HG03460 (cell line): ENCODE data around the gene OSCP1.

Experiments
- ATAC-seq: cut with Tn5 transposase; IDR thresholded peaks from one replicate; pipeline ENCODE4 v1.9.1; 2021; ENCODE audit not compliant: unreplicated experiment

The OSCP1 gene

DNA sequence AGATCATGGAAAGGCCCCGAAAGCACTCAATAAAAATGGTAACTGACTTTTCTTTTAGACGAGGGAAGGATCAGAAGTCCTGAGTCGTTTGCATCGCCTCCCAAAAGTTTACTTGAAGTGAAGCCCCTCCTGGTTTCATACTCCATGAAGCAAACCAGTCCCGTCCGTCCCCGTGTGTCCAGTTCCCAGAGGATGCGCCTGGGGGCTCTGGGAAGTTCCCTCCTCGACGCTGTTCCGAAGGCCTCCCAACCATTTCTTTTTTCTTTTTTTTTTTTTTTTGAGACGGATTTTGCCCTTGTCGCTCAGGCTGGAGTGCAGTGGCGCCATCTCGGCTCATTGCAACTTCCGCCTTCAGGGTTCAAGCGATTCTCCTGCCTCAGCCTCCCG, 661 bp upstream of the OSCP1 start:
- no peak for ATAC-seq

DNA sequence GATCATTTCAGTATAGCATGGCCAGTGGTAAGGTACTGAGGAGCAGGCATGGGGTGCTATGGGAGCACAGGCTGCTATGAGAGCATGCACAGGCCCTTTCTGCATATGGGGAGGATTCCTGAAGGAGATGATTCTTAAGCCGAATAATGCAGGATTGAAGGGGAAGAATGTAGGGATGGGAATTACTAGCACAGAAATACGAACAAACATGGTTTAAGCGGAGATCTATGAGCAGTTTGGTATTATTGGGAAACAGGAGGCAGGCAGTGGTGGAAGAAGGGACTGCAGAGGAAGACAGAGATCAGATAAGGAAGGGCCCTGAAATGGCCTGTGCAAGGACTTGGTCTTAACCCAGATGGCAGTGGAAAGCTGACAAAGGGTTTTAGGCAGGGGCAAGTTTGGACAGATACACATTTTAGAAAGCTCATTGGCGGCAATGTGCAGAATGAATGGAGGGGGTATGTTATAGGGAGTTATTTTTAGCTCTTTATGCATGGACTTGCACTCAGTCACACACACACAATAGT, 1.7 kb downstream of the OSCP1 start:
- ATAC-seq: no peak

DNA sequence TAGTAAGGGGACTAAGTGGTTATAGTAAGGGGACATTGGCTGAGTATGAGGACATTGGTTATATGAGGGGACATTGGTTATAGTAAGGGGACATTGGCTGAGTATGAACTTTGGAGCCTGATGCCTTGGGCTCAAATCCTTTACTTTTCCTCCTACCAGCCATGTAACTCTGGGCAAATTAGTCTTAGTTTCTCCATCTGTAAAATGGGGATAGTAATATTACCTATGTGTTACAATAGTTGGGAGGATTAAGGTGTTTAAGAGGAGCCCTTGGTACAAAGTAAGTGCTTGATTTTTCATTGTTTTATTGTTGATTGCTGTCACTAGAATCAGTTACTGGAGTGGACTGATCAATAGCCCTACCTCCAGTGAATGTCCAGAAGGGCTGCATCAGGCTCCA, 2.8 kb downstream of the OSCP1 start:
- no peak for ATAC-seq

DNA sequence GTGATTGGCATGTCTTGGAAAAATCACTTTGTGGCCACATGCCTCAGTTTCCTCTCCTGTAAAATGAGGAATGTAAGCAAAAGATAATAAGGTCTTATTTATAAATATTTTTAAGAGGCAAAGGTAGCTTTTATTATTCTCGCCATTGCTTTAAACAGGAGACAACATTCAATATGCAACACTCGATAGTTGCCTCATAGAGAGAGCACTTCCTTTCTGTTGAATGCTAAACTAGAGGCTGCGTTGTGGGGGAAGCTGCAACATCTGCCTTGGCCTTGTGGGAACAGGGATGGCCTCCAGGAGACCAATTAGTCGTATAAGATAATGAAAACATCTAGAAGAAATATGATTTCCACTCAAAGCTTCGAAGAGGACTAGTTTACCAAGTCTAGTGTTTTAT, 3.5 kb downstream of the OSCP1 start:
- no peak for ATAC-seq

DNA sequence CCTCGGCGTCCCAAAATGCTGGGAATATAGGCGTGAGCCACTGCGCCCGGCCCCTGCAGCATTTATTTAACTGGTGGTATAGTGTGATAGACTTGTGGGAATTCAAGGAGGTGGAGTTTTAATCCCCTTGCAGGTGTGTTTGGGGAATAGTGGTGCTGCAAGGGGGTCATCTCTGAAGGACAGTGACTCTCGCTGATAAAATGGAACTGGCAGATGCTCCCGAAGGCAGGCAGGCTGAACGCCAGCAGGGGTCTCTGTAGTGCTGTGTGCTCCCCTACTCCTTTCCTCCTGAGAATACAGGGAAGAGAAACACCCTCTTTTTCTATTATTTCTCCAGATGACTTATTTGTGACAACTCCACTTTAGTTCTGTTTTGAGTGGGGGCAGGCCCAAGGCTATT, 4.0 kb downstream of the OSCP1 start:
- no peak for ATAC-seq

DNA sequence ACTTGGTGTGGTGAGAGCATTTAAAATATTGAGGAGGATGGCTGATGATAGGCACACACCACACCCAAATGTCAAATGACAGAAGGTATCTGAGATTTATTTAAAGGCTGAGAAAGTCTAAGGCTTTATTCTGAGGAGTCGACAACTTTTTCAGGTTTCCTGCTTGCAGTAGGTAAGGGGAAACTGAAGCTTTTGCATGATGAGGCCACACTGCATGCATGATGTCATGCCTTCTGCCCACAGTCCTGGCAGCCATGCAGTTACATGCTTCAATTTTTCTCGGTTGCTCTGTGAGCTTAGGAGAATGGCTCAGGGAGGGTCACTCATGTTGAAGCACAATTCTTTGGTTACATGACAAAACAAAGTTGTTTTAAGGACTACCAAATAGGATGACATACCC, 7.0 kb downstream of the OSCP1 start:
- no peak for ATAC-seq

DNA sequence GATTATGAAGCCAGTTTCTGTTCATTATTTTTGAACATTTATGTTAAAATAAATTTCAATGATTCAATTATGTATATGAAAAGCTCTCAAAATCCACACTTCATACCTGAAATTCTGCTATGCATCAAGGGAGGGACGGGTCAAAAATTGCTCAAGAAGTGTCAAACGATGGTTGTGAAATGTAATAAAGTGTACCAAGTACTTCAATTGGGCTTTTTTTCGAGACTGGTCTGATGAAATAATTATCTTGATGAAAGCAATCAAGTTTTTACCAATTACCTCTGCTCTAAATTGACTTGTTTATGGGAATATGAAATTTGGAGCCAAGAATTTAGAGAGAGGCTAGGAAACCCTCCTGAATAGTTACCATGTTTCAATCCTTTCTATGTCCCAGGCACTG, 7.9 kb downstream of the OSCP1 start:
- ATAC-seq: no peak

DNA sequence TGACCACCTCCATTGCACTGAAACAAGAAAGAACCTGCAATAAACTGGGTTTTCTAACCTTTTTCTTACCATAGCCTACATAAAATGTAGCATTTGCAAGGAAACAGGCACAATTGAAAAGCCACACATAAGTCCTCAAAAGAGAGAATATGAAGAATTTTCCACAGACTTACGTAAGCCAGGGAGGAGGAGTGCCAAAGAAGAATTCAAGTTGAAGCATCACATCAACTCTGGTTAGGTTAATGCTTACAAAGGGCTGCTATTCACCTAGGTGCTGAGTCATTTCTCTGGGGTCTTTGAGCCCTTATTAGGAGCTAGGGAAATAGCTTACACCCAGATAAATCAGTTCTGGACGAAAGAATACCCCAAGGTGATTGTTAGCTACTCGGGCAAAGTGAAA, 9.6 kb downstream of the OSCP1 start:
- no peak for ATAC-seq

DNA sequence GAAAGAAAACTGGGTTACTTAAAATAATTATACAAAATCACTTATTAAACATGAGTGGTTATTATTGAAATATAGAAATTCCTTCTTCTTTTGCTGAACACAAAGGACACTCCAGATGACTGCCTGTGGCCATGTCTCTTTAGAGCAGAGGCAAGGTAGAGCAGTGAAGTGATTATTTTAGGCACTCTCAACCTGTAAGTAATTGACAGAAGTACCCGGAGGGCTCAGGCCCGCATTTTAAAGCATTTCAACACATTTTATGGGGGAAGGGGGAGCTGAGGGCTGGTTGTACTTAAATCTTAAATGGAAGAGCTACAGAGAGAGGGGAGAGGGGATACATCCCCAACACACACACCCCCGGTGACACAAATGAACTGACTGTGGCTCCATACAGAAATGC, 10.2 kb downstream of the OSCP1 start:
- no peak for ATAC-seq

DNA sequence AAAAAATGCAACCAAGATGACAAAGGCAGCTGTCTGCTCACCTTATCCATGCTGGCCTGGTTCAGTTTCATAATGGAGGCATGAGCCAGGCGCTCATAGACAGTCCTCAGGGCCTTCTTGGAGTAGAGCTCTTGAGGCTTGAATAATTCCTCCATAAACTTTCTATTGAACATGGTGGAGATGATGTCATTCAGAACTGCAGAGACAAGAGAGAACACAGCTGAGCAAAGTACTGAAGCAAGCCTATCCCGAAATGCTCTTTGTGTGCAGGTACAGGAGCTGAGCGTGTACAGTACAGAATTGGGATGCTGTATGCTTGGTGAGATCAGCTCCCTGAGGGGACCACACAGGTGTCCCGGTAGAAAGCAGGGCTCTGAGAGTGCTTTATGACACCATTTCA, 11.5 kb downstream of the OSCP1 start:
- ATAC-seq: no peak

DNA sequence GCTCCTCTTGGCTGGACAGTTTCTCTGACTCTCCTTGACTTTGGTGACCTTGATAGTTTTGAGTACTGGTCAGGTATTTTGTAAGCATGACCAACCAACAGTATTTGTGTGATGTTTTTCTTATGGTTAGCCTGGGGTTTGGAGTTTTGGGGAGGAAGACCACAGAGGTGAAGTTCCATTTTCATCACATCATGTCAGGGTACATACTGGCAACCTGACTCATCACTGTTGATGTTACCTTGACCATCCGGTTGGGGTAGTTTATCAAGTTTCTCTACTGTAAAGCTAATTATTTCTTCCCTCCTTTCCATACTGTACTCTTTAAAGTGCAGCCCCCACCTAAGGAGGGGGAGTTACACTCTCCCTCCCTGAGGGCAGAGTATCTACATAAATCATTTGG, 13.4 kb downstream of the OSCP1 start:
- no peak for ATAC-seq

DNA sequence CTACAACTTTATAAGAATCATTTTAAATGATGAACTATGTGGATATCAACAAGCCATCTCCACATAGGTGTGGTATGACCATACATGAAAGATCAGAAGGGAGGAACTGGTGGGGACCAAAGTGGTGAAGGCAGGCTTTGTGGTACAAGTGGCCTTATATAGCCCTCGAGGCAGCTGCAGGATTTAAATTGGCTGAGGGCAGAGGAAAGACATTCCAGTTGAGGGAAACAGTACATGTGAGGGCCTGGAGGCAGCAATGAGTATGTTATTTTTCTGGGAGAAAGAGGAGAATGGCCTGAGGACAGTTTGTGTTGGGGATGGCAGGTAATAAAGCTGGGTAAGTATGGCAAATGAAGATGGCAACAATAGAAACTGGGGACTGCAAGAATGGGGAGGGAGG, 17.1 kb downstream of the OSCP1 start:
- ATAC-seq: no peak

DNA sequence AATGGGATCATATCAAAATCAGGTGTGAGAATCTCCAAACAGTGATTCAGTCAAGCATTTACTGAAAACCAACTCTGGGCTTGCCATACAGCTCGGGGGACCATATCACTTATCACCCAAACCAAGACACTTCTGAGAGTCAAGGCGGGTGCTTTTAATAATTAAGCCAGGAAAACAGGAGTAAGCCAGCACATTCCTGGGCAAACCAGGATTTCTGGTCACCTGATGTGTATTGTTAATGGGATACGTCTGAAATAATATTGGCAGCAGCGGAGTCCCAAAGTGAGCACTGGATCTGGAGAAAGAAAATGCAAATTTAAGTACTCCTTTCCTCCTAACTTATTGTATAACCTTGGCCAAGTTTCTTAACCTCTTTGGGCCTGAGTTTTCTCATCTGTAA, 17.6 kb downstream of the OSCP1 start:
- no peak for ATAC-seq

DNA sequence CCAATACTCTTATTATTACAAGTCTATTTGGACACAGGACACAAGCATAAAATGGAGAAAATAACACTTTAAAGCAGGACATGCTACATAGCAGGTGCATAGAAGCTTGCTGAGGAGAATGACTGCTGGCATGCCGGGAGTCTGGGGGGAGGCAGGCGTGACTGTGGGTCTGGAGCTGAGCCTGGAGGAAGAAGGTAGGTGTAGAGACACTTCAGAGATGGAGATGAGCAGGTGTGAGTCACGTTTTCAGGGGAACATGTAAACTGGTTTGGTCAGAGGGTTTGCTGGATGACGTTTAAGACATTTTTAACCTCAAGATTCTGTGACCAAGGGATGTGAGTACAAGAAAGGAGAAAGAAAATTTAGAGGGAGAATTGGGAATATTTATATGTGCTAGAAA, 24.5 kb downstream of the OSCP1 start:
- ATAC-seq: no peak

DNA sequence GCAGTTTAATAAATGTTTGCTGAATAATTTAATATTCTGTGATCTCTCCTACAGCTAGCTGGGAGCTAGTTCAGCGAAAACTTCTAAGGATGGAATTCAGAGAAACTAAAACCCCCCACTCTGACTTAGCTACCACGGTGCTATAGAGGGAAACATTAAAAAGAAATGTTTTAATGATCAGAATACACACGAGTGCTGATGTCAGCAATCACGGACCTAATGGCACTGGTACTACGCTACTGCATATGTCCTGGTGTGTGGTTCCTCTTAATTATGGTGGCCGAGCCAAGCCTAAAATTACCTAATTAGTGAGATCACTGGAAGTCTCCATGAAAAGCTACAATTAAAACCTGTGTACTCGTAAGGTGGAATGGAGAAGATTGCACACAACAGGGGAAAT, 28.6 kb downstream of the OSCP1 start:
- no peak for ATAC-seq

DNA sequence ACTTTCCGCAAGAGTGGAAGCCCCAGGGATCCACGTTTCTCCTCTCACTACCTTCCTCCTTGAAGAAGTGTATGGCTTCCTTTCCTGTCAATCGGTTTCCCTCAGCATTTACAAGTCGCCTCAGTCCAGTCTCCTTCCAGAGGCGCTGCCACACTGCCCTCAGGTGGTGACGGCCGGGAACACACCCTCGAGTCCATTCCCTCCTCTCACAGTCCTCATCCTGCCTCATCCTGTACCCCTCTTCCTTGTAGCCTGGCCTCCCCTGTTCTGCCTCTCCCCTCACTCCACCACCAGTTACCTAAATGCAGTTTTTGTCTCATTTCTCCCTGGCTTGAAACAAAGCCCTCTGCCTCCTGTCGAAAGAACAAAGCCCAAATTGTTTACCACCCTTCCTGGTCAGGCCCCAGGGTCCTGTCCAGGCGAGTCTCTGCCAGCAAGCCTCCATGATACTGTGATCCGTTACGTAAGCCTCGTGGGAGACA, 29.4 kb downstream of the OSCP1 start:
- no peak for ATAC-seq

DNA sequence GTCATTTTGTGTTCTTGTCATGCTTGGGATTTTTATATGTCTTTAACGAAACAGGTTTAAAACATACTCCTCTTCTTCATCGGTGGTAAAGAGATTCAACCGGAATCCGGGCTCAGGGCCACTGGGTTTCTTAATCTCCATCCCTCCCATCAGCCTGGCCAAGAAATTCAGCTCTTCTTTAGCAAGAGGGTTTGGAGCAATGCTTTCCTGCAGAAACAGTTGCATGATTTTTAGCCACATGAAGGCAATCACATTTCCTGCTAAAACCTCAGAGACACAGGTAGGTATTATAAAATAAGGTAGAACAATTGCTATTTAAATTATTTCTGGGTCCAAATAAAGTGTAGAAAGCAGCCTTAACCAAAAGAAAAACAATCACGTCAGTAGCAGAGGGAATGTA, 29.8 kb downstream of the OSCP1 start:
- ATAC-seq: no peak

DNA sequence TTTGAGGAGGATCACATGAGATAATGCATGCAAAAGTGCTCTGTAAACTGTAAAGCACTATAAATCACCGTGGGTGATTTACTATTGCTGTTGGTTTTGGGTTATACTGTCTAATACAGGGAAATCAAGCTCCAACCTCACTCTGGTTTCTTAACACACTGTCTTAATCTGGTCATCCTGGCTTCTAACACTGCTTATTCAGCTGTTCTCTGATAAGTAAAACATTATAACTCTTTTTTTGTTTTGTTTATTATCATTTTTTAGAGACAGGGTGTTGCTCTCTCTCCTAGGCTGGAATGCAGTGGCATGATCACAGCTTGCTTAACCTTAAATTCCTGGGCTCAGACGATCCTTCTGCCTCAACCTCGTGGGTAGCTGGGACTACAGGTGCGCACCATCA, 30.7 kb downstream of the OSCP1 start:
- ATAC-seq: no peak

DNA sequence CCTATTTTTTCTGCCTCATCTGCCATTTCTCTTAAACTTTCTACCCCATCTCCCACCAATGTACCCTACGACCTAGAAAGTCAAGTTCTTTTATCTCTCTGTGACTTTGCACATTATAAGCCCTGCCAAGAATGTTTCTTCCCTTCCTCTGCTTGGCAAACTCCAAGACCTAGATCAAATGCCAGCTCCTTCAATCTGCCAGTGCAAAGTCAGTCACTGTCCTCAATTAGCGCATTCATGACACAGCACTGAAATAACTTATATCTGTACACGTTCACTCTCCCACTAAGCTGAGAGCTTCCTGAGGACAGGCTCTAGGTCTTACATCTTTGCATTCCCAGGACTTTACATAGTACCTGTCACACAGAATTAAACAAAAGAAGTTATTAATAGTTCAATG, 31.1 kb downstream of the OSCP1 start:
- no peak for ATAC-seq

DNA sequence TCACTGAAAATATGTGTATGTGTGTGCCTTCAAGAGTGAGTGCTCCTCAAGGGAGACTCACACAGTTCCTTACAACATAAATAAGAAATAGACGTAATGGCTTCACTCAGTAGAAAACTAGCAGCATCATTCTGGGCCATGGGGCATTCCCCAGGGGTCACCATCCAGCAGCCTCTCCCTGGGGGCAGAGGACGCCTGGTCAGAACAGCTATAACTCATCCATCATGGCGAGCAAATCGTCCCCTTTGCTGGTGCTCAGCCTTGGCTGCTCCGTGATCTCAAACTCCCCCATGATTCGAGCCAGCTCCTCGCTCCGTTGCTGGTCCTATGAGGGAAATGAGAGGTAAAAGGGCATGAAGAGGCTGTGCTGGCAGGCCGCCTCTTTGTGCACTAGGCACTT, 32.3 kb downstream of the OSCP1 start:
- ATAC-seq: no peak

DNA sequence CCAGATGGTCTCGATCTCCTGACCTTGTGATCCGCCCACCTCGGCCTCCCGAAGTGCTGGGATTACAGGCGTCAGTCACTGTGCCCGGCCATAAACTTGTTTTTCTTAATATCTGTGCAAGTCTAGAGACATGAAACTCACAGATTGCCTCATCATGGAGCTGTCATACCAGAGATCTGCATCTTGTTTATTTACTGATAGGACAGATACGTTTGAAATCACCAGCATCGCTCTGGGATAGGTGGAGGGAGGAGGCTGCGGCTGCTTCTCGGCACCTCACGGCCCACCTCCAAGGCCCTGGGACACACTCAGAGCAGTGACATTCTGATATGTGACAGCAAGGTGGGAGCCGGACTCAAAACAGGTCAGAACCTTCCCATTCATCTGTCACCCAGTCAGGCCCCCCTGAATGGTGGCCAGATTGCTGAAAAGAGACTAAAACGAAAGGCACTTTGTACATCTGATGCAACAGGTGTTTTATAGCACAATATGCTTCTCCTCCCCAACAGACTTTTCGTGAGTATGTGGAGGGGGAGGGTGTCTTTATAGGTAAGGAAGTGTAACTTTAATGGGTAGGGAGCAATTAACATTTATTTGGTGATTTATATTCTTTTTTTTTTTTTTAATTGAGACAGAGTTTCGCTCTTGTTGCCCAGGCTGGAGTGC, 34.5 kb downstream of the OSCP1 start:
- no peak for ATAC-seq

DNA sequence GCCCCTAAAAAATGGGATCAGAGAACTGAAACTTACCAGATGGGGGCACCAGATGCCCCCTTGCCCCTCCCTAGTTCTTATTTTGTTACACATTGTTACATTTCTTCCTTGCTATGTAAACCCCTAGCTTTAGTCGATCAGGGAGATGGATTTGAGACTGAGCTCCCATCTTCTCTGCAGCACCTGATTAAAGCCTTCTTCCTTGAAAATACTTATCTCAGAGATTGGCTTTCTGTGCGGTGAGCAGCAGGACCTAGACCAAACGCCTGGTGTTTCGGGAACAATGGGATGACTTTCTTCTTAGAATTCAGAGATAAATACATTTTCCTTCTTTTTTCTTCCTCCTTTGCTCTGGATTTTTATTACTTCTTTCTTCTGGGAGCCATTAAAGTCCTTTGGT, 35.9 kb downstream of the OSCP1 start:
- ATAC-seq: no peak
